Measurements from ENCODE around the gene EYS. TPM values are rescaled to one million over a fixed set of nuclear protein-coding genes. Genes with fewer than 3 reads are reported as not detected.

Gene EYS
- total and polyA plus RNA-seq, 2 of the 8 experiments (the other 6 are each of a cell fraction or from before 2014, with no cell fraction given) = 0.05 to 0.13 TPM

DNA sequence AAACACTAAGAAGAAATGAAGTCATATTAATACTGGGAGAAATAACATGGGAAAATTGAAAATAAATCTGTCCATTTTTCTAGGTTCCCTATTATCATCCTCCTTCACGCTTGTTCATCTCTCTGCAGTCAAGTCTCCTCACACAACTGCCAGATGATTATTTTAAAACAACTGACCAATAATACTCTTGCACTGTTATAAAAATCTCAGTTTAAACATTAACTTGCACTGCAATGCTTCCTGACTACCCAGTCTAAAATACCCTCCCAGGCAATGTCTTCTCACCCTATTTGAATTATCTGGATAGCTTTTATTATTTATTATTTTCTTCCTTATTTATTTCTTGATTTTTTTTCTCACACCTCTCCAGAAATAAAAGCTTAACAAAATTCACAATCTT lies 5.7 kb downstream of the EYS start (continued):
- TF ChIP-seq, protein P1, sequence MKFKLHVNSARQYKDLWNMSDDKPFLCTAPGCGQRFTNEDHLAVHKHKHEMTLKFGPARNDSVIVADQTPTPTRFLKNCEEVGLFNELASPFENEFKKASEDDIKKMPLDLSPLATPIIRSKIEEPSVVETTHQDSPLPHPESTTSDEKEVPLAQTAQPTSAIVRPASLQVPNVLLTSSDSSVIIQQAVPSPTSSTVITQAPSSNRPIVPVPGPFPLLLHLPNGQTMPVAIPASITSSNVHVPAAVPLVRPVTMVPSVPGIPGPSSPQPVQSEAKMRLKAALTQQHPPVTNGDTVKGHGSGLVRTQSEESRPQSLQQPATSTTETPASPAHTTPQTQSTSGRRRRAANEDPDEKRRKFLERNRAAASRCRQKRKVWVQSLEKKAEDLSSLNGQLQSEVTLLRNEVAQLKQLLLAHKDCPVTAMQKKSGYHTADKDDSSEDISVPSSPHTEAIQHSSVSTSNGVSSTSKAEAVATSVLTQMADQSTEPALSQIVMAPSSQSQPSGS (IDR thresholded peaks at IDR 0.05; ENCODE audit: low read length) = no peak

Data from H1 (cell line).